Tibial nerve (tissue), 3 donors: ENCODE measurements around the gene LCP1.

Experiments
- POLR2A ChIP-seq, 2 donors: fragments of 450-650 bp; IDR thresholded peaks; one replicate each; pipeline ENCODE4 v1.6.1; 2017; ENCODE audit warnings: antibody characterized with exemption in 2 of 2, mild to moderate bottlenecking in 2 of 2, moderate library complexity in 2 of 2
- TF ChIP-seq, protein P1 (sequence below), 5 experiments: fragments of 200-600 bp in 3 of 5; fragments of 450-650 bp in 2 of 5; sonication (generic) in 3 of 5; IDR thresholded peaks; one replicate each; pipeline ENCODE4 v1.5.1; 2016 to 2019; ENCODE audit warnings: antibody characterized with exemption in 5 of 5, mild to moderate bottlenecking in 3 of 5, moderate library complexity in 2 of 5

DNA sequence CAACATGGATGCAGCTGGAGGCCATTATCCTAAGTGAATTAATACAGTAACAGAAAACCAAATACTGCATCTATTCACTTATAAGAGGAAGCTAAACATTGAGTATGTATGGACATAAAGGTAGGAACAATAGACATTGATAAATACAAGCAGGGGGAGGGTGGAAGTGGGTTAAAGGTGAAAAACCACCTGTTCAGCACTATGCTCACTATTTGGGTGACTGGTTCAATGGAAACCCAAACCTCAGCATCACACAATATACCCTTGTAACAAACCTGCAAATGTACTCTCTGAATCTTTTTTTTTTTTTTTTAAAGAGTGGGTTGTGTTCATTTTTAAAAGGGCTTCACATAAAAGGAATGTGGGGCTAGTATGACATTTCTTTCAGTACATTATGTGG, 50.3 kb downstream of the LCP1 start:
- no peak for TF ChIP-seq POLR2A (IDR thresholded peaks at IDR 0.05)
- TF ChIP-seq, protein P1, sequence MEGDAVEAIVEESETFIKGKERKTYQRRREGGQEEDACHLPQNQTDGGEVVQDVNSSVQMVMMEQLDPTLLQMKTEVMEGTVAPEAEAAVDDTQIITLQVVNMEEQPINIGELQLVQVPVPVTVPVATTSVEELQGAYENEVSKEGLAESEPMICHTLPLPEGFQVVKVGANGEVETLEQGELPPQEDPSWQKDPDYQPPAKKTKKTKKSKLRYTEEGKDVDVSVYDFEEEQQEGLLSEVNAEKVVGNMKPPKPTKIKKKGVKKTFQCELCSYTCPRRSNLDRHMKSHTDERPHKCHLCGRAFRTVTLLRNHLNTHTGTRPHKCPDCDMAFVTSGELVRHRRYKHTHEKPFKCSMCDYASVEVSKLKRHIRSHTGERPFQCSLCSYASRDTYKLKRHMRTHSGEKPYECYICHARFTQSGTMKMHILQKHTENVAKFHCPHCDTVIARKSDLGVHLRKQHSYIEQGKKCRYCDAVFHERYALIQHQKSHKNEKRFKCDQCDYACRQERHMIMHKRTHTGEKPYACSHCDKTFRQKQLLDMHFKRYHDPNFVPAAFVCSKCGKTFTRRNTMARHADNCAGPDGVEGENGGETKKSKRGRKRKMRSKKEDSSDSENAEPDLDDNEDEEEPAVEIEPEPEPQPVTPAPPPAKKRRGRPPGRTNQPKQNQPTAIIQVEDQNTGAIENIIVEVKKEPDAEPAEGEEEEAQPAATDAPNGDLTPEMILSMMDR (IDR thresholded peaks at IDR 0.05) = no peak
